HepG2 (cell line): ENCODE data around the gene TAS1R1. TPM values are rescaled to one million over a fixed set of nuclear protein-coding genes. Genes with fewer than 3 reads are reported as not detected.

Experiments used
- AHR ChIP-seq: IDR thresholded peaks from 2 replicates; pipeline ENCODE4 v1.6.1; 2018; ENCODE audit warnings: missing genetic modification reagents, missing compliant biosample characterization
- AKAP8 ChIP-seq: sonication (generic); formaldehyde crosslinking; IDR thresholded peaks from 2 replicates; pipeline ENCODE4 v1.5.1; 2020; ENCODE audit warnings: mild to moderate bottlenecking, missing genetic modification reagents
- CBX1 ChIP-seq: IDR thresholded peaks from one replicate; pipeline ENCODE4 v1.6.1; 2016; ENCODE audit warnings: antibody characterized with exemption, low read depth
- CEBPB ChIP-seq: IDR thresholded peaks from 2 replicates; pipeline ENCODE4 v1.6.1; 2011; ENCODE audit warnings: low read depth, low read length, improper control_type of control experiment, borderline replicate concordance
- HDAC2 ChIP-seq: sonication (generic); formaldehyde crosslinking; IDR thresholded peaks from 2 replicates; pipeline ENCODE4 v1.4.0; 2020; ENCODE audit warnings: missing genetic modification reagents
- KDM1A ChIP-seq: IDR thresholded peaks from 2 replicates; pipeline ENCODE4 v1.6.1; 2016; ENCODE audit warnings: missing compliant biosample characterization
- PHB2 ChIP-seq: fragments of 450-650 bp; IDR thresholded peaks from 2 replicates; pipeline ENCODE4 v1.6.1; 2018; ENCODE audit not compliant: partially characterized antibody
- POLR2AphosphoS2 ChIP-seq: IDR thresholded peaks from 2 replicates; pipeline ENCODE4 v1.6.1; 2011; ENCODE audit warnings: low read depth, low read length, improper control_type of control experiment
- RFXAP ChIP-seq: sonication (generic); formaldehyde crosslinking; IDR thresholded peaks from 2 replicates; pipeline ENCODE4 v1.4.0; 2020; ENCODE audit warnings: missing genetic modification reagents, borderline replicate concordance
- SIN3B ChIP-seq: fragments of 150-350 bp; IDR thresholded peaks from 2 replicates; pipeline ENCODE4 v1.6.1; 2014; ENCODE audit warnings: low read length
- SPEN ChIP-seq: sonication (generic); formaldehyde crosslinking; IDR thresholded peaks from 2 replicates; pipeline ENCODE4 v1.5.1; 2020; ENCODE audit warnings: low read depth, mild to moderate bottlenecking, missing genetic modification reagents
- TEAD2 ChIP-seq: sonication (generic); formaldehyde crosslinking; IDR thresholded peaks from 2 replicates; pipeline ENCODE4 v1.9.0; 2021; ENCODE audit warnings: missing genetic modification reagents
- U2AF2 ChIP-seq: fragments of 200-400 bp; formaldehyde crosslinking; IDR thresholded peaks from 2 replicates; pipeline ENCODE4 v1.6.1; 2017; ENCODE audit warnings: low read depth, mild to moderate bottlenecking, low read length
- YY1 ChIP-seq: IDR thresholded peaks from 2 replicates; pipeline ENCODE4 v1.6.1; 2011; ENCODE audit warnings: low read length, low read depth, moderate library complexity, mild to moderate bottlenecking; ENCODE audit not compliant: insufficient read depth, insufficient replicate concordance
- ZBTB20 ChIP-seq: sonication (generic); formaldehyde crosslinking; IDR thresholded peaks from 2 replicates; pipeline ENCODE4 v1.8.1; 2023; ENCODE audit warnings: missing genetic modification reagents, low read depth, mild to moderate bottlenecking, borderline replicate concordance
- ZBTB8A ChIP-seq: sonication (generic); formaldehyde crosslinking; IDR thresholded peaks from 2 replicates; pipeline ENCODE4 v1.4.0; 2020; ENCODE audit warnings: mild to moderate bottlenecking, low read depth, missing genetic modification reagents, borderline replicate concordance
- ZKSCAN1 ChIP-seq: fragments of 150-350 bp; IDR thresholded peaks from 2 replicates; pipeline ENCODE4 v1.6.1; 2014; ENCODE audit warnings: low read length
- ZNF10 ChIP-seq: sonication (generic); formaldehyde crosslinking; IDR thresholded peaks from 2 replicates; pipeline ENCODE4 v1.4.0; 2020; ENCODE audit warnings: mild to moderate bottlenecking, low read depth, missing genetic modification reagents, borderline replicate concordance
- ZNF281 ChIP-seq: sonication (generic); formaldehyde crosslinking; IDR thresholded peaks from 2 replicates; pipeline ENCODE4 v1.4.0; 2020; ENCODE audit warnings: missing genetic modification reagents, borderline replicate concordance
- ZNF296 ChIP-seq: sonication (generic); formaldehyde crosslinking; conservative IDR thresholded peaks from 2 replicates; pipeline ENCODE4 v1.5.0; 2020; ENCODE audit warnings: mild to moderate bottlenecking, missing genetic modification reagents
- ZNF552 ChIP-seq: sonication (generic); formaldehyde crosslinking; IDR thresholded peaks from 2 replicates; pipeline ENCODE4 v1.9.0; 2022; ENCODE audit warnings: missing genetic modification reagents, mild to moderate bottlenecking, borderline replicate concordance
- ZNF841 ChIP-seq: sonication (generic); formaldehyde crosslinking; IDR thresholded peaks from 2 replicates; pipeline ENCODE4 v1.8.1; 2023; ENCODE audit warnings: missing genetic modification reagents, borderline replicate concordance
- ZSCAN12 ChIP-seq: sonication (generic); formaldehyde crosslinking; IDR thresholded peaks from 2 replicates; pipeline ENCODE4 v1.9.0; 2021; ENCODE audit warnings: mild to moderate bottlenecking, missing genetic modification reagents
- polyA plus RNA-seq, 8 experiments: library from polyadenylated mRNA; depleted of rRNA in 3 of 8; stranded (reverse) in 7 of 8; unstranded in 1 of 8; fragments of >200 nt; fragmentation: Illumina TruSeq in 4 of 8; extraction: Trizol in 4 of 8; gene quantifications; 2 replicates each; pipeline versions ENCODE4 v1.2.1 to v1.2.3, GENCODE V29; 2011 to 2016; ENCODE audit warnings: low read depth in 4 of 8, missing spikeins in 1 of 8, mixed read lengths in 1 of 8; ENCODE audit not compliant: insufficient read depth in 1 of 8
- total RNA-seq, 5 experiments: library from RNA; depleted of rRNA; stranded (reverse); fragments of >200 nt; fragmentation: Illumina TruSeq; extraction: Trizol; gene quantifications; 2 replicates each; pipeline ENCODE4 v1.2.3, GENCODE V29; 2016; ENCODE audit warnings: low read depth in 1 of 5
- TF ChIP-seq, protein P1 (sequence below): sonication (generic); formaldehyde crosslinking; IDR thresholded peaks from 2 replicates; pipeline ENCODE4 v1.5.1; 2020; ENCODE audit warnings: mild to moderate bottlenecking, missing genetic modification reagents
- TF ChIP-seq, protein P2 (sequence below): sonication (generic); formaldehyde crosslinking; IDR thresholded peaks from 2 replicates; pipeline ENCODE4 v1.8.1; 2022; ENCODE audit warnings: mild to moderate bottlenecking, missing genetic modification reagents

The TAS1R1 gene
- total and polyA plus RNA-seq, 2 of the 13 experiments (the other 11 are each of a cell fraction or from before 2014, with no cell fraction given) = 1.4 to 1.6 TPM

DNA sequence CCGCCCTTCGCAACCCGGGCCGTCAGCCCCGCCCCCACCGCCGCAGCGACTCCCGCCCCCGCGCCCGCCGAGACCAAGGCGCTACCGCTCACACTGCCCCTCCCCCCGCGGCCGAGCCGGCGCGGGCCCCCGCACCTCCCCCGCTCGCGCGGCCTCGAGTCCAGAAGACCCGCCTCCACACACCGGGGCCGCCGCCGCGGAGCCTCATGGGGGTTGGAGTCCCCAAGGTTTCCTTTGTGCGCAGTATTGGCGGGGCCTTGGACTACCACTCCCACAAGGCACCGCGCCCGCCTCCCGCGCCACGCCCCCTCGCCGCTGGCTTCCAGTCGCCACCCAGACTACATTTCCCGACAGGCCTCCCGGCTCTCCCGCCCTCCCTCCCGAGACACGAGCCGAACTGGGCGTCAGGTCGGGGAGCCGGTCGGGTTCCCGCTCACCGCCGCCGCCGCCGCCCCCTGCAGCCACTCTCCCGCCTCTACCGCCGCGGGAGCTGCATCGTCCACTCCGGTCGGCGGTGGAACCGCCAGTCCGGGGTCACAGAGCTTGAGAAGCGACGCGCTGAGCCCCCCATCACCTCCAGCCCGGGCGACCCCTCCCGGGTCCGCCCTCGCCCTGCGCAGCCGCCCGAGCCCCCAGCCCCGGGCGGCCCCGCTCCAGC is 58.4 kb downstream of the TAS1R1 start, which contains the start of gene PHF13 (continued):
- TF ChIP-seq YY1 (peak; percentile 76), CBX1 (peak; percentile 29), ZBTB20 (no peak), SPEN (CRISPR knock-in tag) (peak; percentile 34; the same call in 1 of the 2 replicates), U2AF2 (no peak), AHR (CRISPR knock-in tag) (no peak), ZKSCAN1 (no peak), KDM1A (CRISPR knock-in tag) (no peak), ZNF281 (peak; percentile 97), RFXAP (CRISPR knock-in tag) (0 out of 2 replicates have a peak, but pooled peaks have one; percentile 37), ZBTB8A (no peak), AKAP8 (CRISPR knock-in tag) (peak; percentile 97), HDAC2 (CRISPR knock-in tag) (no peak; the same call in 1 of the 2 replicates), ZNF841 (CRISPR knock-in tag) (no peak), SIN3B (no peak), TEAD2 (no peak), POLR2AphosphoS2 (no peak), ZNF296 (no peak), ZNF552 (no peak), ZNF10 (CRISPR knock-in tag) (no peak), ZSCAN12 (no peak), CEBPB (no peak), PHB2 (no peak)
- TF ChIP-seq, protein P1, sequence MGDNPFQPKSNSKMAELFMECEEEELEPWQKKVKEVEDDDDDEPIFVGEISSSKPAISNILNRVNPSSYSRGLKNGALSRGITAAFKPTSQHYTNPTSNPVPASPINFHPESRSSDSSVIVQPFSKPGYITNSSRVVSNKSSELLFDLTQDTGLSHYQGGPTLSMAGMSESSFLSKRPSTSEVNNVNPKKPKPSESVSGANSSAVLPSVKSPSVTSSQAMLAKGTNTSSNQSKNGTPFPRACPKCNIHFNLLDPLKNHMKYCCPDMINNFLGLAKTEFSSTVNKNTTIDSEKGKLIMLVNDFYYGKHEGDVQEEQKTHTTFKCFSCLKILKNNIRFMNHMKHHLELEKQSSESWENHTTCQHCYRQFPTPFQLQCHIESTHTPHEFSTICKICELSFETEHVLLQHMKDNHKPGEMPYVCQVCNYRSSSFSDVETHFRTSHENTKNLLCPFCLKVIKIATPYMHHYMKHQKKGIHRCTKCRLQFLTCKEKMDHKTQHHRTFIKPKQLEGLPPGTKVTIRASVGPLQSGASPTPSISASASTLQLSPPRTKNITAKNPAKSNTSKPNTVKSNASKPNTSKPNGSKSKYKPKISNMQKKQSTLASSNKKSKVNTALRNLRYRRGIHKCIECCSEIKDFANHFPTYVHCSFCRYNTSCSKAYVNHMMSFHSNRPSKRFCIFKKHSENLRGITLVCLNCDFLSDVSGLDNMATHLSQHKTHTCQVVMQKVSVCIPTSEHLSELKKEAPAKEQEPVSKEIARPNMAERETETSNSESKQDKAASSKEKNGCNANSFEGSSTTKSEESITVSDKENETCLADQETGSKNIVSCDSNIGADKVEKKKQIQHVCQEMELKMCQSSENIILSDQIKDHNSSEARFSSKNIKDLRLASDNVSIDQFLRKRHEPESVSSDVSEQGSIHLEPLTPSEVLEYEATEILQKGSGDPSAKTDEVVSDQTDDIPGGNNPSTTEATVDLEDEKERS (CRISPR knock-in tag) = no peak
- TF ChIP-seq, protein P2, sequence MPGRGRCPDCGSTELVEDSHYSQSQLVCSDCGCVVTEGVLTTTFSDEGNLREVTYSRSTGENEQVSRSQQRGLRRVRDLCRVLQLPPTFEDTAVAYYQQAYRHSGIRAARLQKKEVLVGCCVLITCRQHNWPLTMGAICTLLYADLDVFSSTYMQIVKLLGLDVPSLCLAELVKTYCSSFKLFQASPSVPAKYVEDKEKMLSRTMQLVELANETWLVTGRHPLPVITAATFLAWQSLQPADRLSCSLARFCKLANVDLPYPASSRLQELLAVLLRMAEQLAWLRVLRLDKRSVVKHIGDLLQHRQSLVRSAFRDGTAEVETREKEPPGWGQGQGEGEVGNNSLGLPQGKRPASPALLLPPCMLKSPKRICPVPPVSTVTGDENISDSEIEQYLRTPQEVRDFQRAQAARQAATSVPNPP (CRISPR knock-in tag) = no peak
